Left cardiac atrium (tissue), 4 donors: Measurements from ENCODE around the gene MAP3K14. TPM values are rescaled to one million over a fixed set of nuclear protein-coding genes. Genes with fewer than 3 reads are reported as not detected.

Source experiments
- ATAC-seq, 2 donors: fragments of 200-7000 bp; cut with Tn5 transposase; one replicate each; pipeline ENCODE4 v1.9.1; 2020; ENCODE audit warnings: mild to moderate bottlenecking in 2 of 2, moderate library complexity in 2 of 2
- DNase-seq: peaks from one replicate; pipeline ENCODE4 v3.0.0-alpha.2; 2020
- intact Hi-C, 2 donors: fragments of 100-400 bp; cut with DNase I; formaldehyde crosslinking; loops; one replicate each; pipeline versions ENCODE4 v1.14.1 to v1.15.1; 2022 to 2023
- total RNA-seq, 2 donors: library from RNA; stranded (reverse); fragmentation: NEBNext Ultra II Directional; extraction: Animal tissue kit (Norgen Biotek cat#: 25700); gene quantifications; one replicate each; pipeline ENCODE4 v1.2.1, GENCODE V29; 2021
- donor health status: DM: no; HTN: yes; CAD: no.
- donor health status: DM: no; HTN: yes; CAD: no; lungs with severe emphysema.
- donor health status: DM: yes; HTN: yes; CAD: no.
- donor health status: Dilated cardiomyopathy.

Gene MAP3K14
- total RNA-seq, 2 donors from 2014 or later = 13.4 to 13.5 TPM

DNA sequence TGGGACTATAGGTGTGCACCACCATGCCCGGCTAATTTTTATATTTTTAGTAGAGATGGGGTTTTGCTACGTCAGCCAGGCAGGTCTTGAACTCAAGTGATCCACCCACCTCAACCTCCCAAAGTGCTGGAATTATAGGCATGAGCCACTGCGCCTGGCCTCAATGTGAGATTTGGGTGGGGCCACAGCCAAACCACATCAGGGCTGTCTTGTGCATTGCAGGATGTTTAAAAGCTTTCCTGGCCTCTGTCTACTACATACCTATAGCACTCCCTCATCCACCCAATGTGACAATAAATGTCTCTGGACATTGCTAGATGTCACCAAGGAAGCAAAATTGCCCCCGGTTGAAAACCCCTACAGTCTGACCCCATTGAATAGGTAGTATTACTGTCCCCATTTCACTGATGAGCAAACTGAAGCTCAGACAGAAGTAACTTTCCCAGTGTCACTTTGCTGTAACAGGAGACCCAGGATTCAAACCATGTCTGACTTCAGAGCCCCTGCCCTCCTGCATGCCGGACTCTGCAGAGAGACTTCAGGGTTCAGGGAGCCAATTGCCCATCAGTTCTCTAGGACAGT, 3.6 kb upstream of the MAP3K14 start:
- ATAC-seq (no peak), DNase-seq (no peak)
- intact Hi-C loops = no loop called here

DNA sequence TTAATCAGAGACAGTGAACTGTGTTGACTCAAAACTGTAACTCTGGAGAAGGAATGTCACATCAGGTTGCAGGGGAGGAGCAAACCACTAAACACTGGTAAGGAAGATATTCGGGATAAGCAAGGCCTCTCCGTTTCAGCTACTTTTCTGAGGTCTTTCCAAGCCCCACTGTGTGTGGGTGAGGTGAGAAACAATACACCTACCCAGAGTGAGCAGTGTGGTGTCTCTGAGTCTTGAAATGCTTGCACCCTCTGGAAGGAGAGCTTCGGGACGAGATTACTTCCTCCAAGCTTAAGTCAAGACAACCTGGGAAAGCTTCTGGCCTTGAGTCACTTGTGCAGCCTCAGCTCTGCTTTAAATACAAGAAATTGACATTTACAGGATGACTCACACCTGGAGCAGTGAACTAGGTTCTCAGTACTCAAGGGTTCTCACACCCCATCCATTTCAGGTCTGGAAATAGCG, 2.5 kb upstream of the MAP3K14 start:
- ATAC-seq = no peak
- intact Hi-C loops = loop anchor here (5.0 to 10.0 kb wide), 2 partner anchors 53 to 66 kb away; no protein-coding TSS in a partner anchor
- DNase-seq = no peak

DNA sequence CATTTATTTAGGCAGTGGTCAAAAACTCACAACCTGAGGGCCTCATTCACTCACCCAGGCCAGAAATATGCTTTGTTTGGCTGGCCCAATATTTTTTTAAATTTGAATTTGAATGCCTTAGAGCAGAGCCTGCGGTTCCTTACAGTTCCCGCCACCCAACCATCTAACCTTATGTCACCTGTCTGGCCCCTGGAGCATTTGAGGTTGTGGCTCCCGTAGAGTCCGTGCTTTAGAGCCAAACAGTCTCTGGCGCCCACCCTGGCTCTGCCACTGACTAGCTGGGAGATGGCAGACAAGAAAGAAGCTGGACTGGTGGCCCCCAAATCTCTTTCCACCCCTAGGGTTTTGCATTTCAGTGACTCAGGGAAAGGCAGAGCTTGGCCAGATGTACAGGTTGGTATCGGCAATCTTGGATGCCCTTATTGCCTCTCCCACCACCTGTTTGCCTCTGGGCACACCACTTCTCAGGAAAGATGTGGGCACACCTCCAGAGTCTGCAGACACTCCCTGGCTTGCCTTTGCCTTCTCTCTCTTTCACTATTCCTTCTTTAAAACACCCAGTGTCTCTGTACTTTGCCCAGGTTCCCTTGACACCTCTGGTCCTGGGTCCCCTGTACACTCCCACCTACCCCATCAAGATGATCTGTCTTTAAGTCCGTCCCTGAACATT, 1.9 kb upstream of the MAP3K14 start:
- intact Hi-C loops = loop anchor here (5.0 to 10.0 kb wide), 2 partner anchors 54 to 66 kb away; no protein-coding TSS in a partner anchor
- no peak for ATAC-seq

DNA sequence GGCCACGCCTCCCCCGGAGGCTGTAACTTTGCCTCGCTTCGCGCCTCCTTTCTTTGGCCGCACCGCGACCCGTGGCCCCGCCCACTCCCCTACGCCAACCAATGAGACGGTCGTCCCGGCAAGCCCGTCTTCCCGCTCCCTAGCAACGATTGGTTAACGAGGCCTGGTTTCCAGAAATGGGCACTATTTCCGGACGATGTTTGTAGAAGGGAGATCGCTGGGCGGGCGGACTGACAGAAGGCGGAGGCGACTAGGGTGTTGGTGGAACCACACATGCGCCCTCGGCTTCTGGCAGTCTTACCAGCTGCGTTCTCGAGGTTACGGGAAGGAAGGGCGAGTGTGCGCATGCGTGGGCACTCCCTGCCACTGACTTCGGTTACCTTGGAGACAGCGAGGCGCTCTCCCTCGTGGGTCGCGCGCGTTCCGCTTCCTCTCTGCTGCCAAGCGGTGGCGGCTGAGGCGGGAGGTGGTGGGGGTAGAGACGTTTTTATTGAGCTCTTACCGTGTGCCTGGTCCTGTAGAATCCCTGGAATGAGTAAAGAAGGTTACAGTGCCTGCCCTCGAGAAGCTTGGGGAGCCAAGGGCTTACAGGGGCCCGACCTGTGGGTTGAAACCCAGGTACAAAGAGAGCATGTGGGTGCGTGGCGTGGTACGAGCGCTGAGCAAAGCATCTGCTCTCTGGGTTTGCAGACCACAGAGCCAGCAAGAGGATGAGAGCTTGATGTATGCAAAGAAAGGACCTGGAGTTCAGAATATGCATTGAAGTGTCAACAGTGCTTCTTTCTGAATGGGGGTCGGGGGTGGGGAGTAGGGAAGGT, 500 bp upstream of the MAP3K14 start:
- ATAC-seq (peak; percentile 92 to 93), DNase-seq (peak; percentile 100)
- intact Hi-C loops = loop anchor here (5.0 to 10.0 kb wide), 2 partner anchors 55 to 67 kb away; no protein-coding TSS in a partner anchor

More for the DNA sequence above, 1.9 kb upstream of the MAP3K14 start:
- no peak for DNase-seq

DNA sequence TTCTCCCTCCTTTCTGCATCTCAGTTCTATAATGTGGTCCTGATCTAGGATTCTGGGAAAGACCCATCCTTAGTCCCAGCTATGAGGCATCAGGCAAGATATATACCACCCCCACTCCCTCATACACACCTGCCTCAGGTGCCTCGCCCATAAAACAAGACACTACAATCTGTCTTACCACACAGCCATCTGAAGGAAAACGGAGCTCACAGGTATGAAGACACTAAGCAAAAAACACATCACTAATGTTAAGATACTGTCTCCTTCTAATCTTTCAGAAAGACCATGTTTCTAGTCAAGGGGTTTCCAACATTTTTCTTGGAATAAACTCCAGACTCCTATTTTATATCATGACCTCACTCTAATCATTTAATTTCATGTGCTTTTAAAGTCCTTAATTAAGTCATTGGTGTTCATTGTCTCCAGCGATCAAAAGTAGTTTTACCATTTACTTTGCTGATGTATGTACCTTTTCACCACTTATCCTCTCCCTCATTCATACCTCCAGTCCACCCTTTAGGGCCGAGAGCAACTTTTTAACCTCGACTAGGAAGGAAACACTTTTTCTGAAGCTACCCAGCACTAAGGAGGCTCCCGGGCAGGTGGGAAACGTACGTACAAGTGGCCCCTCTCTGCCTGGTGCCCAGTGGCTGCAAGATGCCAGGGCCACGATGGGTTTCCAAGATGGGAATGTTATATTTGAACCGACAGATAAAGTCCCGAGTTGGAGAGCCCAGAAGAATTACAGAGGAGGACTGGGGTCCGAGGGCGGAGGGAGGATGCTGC, 979 bp downstream of the MAP3K14 start:
- no peak for ATAC-seq
- intact Hi-C loops = loop anchor here (1.0 to 10.0 kb wide), 3 partner anchors 39 to 69 kb away; no protein-coding TSS in a partner anchor
- no peak for DNase-seq

DNA sequence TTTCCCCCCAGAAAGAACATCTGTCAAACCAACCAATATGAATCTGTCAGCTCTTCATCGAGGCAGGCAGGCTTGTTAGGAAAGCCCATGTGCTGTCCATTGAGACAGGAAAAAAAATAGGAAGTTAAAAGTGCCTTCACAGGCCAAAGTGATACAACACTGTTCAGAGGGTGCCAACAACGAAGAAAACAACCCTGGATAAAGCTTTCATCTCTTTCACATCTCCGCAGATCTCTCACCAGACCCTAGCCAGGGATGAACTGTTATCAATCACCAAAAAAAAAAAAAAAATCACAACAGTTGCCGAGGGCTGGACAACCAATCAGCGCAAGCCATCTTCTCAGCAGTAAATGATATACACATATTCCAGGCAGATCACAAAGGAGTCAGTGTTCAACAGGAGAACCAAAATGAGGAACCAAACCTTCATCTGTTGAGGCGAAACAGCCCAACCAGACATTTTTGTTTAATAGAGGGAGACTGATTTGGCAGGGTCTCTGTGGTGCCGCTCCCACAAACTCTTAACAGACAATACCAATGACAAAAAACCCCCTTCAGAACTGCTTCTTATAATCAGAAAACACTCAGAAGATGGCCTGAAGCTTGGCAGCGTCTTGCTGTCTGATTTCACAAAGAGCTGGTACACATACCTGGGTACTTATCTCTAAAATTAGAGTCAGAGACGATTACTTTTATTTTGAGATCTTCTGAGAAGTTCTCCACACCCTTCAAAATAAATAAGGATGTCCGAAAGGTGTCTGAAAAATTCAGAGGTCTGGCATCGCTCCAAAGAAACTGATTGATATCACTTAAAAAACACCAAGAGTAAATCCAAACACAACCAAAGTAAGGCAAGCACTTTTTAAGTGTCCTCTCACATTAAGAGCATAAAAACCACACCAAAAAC, 1.8 kb downstream of the MAP3K14 start:
- no peak for DNase-seq
- ATAC-seq = no peak
- intact Hi-C loops = loop anchor here (5.0 to 10.0 kb wide), 2 partner anchors 57 to 70 kb away; no protein-coding TSS in a partner anchor

DNA sequence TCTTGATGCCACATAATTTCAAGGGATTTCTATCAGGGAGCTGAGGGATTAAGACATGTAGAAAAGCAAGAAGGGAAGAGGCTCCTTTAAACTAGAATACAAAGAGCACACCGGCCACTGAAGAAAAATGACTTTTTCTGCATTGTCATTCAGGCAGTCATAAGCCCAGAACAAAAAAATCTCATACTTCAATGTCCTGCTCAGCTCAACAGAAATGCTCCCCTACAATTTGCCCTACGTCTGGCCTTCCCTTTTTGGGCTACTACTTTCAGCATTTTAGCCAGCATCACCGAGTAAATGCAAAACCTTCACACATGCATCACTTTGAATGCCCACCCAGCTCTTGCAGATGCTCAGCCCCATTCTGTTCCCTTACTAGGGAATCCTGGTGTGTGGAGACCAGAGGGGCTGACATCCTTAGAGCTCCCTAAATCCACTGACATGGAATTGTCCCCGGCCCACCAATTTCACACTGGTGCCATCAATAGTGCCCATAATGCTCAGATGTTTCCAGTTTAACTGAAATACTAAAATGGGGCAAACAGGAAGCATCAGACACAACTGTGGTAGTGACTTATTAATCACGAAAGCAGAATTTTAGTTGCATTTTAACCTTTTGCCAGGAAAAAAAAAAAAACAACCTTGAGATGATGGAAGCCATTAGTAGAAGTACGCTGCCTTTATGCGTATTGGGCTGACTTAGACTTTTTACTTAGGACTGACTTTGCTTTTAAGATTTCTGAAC, 2.7 kb downstream of the MAP3K14 start:
- DNase-seq = no peak
- intact Hi-C loops = loop anchor here (2.0 to 10.0 kb wide), 2 partner anchors 37 to 71 kb away; no protein-coding TSS in a partner anchor
- no peak for ATAC-seq

DNA sequence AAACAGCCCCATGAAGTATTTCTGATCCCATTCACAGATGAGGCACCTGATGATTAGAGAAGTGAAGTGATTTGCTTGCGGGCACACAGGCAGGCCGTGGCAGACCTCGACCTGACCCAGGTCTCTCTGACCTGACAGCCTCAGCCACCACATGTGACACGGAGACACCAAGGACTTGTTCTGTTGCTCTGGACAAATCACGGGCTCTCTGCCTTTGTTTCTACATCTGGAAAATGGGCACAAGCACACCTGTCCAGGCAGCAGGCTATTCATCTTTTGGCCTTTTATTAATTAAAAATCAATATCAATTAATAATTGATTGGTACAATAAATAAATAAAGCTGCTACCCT, 3.4 kb downstream of the MAP3K14 start:
- no peak for DNase-seq
- intact Hi-C loops = loop anchor here (2.0 to 10.0 kb wide), 2 partner anchors 37 to 71 kb away; no protein-coding TSS in a partner anchor
- no peak for ATAC-seq

DNA sequence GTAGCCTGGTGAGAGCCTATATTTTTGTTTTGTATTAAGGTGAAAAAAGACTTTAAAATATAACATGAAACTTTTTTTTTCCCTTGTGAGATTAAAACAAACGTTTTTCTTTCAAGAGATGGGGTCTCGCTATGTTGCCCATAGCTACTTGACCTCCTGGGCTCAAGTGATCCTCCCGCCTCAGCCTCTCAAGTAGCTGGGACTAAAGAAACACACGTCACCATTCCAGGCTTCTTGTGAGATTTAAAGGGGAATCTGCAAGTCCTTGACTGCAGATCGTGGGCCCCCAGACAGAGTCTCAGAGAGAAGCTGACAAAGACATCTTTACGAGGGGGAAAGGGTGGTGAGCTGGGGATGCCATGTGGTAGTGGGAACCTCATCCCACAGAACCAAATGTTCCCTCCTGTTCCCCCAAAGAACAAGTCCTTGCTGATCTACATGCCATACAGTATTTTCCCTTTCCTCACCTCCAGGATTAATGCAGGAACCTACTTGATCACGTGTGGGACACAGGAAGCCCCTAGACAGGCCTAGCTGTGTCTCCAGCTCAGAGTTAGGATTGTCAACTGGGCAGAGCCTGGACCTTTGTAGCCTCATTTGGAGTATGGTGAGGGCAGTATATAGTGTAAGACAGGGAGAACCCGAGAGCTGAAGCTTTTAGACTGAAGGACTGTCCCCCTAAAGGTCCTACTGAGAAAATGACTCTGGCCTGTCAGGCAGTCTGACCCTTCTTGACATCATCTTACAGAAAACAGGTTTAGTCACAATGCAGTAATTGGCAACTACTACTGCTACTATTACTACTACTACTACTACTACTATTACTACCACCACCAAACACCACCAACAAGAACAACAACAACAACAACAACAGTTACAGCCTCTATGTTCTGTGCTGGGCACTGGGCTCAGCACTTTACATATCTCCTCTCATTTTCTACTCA, 4.1 kb downstream of the MAP3K14 start:
- DNase-seq (no peak), ATAC-seq (no peak)
- intact Hi-C loops = loop anchor here (2.0 to 10.0 kb wide), 2 partner anchors 36 to 72 kb away; no protein-coding TSS in a partner anchor

DNA sequence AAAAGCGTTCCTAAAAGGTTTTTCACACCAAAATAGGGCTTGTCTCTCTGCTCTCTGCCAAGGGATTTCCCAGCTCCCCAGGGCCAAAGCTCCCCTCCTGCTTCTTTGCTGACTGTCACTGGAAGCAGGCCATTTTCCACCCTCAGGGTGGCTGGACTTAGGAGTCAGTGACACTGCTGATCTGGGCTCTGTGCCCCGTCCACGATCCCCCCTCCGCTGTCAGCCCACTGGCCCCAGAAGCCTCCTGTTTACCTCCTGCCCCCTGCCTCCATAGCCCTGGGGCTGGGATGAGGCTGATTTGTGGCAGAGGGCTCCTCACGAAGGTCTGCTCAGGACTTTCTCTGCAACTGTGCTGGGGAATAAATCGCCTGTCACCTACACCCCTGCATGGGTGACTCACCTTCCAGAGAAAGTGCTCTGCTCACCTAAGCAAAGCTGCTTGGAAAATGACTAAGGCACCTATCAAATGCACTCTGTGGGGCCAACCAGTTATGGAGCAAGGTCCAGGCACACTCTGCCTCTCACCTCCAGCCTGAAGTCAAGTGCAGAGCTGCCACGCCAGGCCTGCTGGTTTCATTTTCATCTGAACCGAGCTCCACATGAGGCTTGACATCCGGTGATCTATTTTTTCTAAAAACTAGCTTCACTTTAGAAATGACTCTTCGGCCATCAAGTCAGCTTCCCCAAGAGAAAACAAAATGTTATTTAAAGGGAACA, 4.9 kb downstream of the MAP3K14 start:
- intact Hi-C loops = loop anchor here (2.0 to 10.0 kb wide), 2 partner anchors 35 to 73 kb away; no protein-coding TSS in a partner anchor
- ATAC-seq = peak in 1 of 2 donors; percentile 8
- DNase-seq = peak; percentile 60

DNA sequence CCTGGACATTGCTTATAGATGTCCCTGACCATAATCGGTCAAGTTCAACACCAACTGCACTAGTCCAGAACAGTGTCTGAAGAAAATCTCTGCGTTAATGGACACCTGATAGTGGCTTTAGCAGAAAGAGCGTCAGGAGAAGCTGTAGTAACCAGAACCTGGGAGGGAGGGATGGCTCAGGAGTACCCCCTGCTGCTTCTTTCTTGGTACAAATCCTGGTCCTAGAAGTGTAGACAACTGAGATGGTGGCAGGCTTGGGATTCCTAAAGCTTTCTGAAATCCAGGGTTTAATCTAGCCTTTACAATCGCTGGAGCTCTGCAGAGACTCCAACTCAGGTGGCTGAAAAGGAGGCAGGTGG, 5.4 kb downstream of the MAP3K14 start:
- DNase-seq (no peak), ATAC-seq (no peak)
- intact Hi-C loops = loop anchor here in 1 of 2 donors (10.0 kb wide), 1 partner anchor 73 kb away; no protein-coding TSS in a partner anchor

DNA sequence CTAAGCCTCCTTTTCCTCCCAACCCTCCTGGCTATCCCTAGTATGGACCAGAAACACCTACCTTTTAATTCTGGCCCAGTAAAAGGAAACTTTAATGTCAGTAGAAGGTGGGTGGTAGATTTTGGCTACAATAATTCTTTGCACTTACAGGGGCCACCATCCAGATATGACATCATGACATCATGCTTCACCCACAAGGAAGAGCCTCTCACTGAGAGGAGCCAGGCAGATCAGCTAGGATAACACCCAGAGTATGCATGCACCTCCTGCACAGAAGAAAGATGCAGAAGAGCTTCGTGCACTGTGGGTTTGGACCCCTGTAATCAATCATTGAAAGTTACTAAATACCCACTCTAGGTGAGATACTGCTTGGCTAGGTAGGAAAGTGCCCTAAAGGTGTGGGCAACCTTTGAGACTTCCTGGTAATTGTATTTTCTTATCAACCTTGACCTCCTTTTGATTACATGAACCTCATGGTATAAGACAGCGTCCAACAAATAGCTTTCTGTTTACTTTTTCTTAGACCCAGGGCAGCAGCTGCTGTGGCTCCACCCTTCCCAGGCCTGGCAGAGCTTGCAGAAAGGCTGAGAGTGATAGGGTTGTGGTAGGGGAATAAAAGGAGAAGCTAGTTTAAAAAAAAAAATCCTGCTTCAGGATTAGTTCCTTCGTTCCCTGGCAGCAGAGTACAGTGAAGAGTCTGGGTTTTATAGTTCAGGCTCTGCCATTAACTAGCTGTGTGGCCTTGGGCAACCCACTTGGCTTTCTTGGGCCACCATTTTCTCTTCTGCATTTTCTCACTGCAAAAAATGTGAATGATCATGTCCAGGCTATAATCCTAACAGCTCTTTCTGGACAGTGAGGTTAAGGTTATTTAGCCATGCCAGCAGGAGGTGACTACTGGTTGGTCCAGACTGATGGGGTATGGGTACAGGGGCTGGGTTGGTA, 6.2 kb downstream of the MAP3K14 start:
- ATAC-seq = peak; percentile 7 to 42
- DNase-seq = no peak
- intact Hi-C loops = loop anchor here in 1 of 2 donors (10.0 kb wide), 1 partner anchor 74 kb away; no protein-coding TSS in a partner anchor

DNA sequence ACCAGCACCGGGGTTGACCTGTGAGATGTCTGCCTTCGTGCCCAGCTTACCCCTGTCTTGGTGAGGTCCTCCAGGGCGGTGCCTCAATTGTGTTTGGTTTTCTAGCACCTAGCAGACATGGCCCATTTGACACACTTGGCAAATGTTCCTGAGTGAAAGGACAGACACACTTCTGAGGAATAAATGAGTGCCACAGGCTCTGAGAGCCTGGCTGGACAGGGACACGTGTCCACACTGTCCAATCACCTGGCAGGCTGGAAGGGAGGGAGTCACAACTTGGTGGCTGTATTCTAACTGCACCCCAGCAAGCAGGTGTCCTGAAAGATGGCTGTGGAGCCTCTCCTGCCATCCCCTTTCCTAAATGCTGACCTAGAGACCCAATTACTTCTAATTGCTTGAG, 7.4 kb downstream of the MAP3K14 start:
- DNase-seq (no peak), ATAC-seq (no peak)
- intact Hi-C loops = no loop called here

DNA sequence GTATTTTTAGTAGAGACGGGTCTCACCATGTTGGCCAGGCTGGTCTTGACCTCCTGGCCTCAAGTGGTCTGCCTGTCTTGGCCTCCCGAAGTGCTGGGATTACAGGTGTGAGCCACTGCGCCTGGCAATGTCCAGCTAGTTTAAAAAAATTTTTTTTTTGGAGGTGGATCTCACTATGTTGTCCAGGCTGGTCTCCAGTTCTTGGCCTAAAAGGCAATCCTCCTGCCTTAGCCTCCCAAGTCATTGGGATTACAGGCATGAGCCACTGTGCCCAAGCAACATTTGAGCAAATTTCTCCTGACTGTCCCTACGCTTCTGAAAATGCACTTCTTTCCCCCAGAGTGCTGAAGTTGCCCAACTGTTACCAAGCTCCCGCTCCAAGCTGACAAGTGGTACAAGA, 8.0 kb downstream of the MAP3K14 start:
- ATAC-seq = no peak
- DNase-seq = no peak
- intact Hi-C loops = no loop called here
